Left ventricle myocardium inferior (tissue), 1 donor: ENCODE data around the gene ST8SIA6. TPM values are rescaled to one million over a fixed set of nuclear protein-coding genes. Genes with fewer than 3 reads are reported as not detected.
"Not testable (repeated sequence)": the region's sequence is repeated elsewhere in the genome, so short reads cannot be mapped to it uniquely, and the experiment has no call there.

Experiments
- DNase-seq: peaks from one replicate; pipeline ENCODE4 v3.0.0-alpha.2; 2020
- H3K27ac ChIP-seq: fragments of 200-600 bp; replicated peaks from 2 replicates; pipeline ENCODE4 v1.8.0; 2021
- H3K27me3 ChIP-seq: fragments of 200-600 bp; 2 replicates; pipeline ENCODE4 v1.8.0; 2021; ENCODE audit warnings: low read depth
- H3K36me3 ChIP-seq: fragments of 200-600 bp; 2 replicates; pipeline ENCODE4 v1.8.0; 2021
- H3K4me1 ChIP-seq: fragments of 200-600 bp; 2 replicates; pipeline ENCODE4 v1.8.0; 2021
- H3K4me3 ChIP-seq: fragments of 200-600 bp; 2 replicates; pipeline ENCODE4 v1.8.0; 2021; ENCODE audit warnings: mild to moderate bottlenecking, moderate library complexity
- H3K9me3 ChIP-seq: fragments of 200-600 bp; replicated peaks from 2 replicates; pipeline ENCODE4 v1.8.0; 2021
- intact Hi-C: fragments of 100-400 bp; cut with micrococcal nuclease; formaldehyde crosslinking; loops from one replicate; pipeline ENCODE4 v1.11.0; 2022
- total RNA-seq: library from RNA; stranded (reverse); fragmentation: NEBNext Ultra II Directional; extraction: Animal tissue kit (Norgen Biotek cat#: 25700); gene quantifications from one replicate; pipeline ENCODE4 v1.2.1, GENCODE V29; 2021
- TF ChIP-seq, protein P1 (sequence below): fragments of 200-600 bp; IDR thresholded peaks from 2 replicates; pipeline ENCODE4 v1.8.0; 2021; ENCODE audit warnings: antibody characterized with exemption, mild to moderate bottlenecking, borderline replicate concordance
- donor health status: DM: no; HTN: yes; CAD: no; lungs with severe emphysema.

ST8SIA6 gene
- total RNA-seq, 1 donor from 2014 or later = 10.1 TPM

DNA sequence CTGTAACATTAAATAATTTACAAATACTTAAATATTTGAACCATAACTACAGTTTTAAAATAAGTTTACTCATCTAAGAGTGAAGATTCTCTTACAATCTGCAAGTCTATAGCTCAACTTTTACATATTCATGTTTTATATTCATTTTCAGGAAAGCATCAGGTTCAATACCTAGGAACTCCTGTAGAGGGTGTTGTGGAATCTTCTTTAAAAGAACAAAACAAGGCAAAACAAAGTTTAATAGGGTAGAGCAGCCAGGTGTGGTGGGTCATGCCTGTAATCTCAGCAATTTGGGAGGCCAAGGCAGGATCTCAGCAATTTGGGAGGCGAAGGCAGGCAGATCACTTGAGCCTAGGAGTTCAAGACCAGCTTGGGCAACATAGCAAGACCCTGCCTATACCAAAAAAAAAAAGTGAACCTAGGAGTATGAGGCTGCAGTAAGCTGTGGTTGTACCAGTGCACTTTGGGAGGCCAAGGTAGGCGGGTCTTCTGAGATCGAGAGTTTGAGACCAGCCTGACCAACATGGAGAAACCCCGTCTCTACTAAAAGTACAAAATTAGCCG lies 45.1 kb downstream of the ST8SIA6 start:
- Histone ChIP-seq H3K4me1 (no peaks in the 10 kb centered on the region), H3K4me3 (no peak overlapping the region), H3K27ac (no peak overlapping the region), H3K27me3 (no peaks in the 10 kb centered on the region), H3K9me3 (no peaks in the 10 kb centered on the region), H3K36me3 (no peaks in the 10 kb centered on the region)
- TF ChIP-seq, protein P1, sequence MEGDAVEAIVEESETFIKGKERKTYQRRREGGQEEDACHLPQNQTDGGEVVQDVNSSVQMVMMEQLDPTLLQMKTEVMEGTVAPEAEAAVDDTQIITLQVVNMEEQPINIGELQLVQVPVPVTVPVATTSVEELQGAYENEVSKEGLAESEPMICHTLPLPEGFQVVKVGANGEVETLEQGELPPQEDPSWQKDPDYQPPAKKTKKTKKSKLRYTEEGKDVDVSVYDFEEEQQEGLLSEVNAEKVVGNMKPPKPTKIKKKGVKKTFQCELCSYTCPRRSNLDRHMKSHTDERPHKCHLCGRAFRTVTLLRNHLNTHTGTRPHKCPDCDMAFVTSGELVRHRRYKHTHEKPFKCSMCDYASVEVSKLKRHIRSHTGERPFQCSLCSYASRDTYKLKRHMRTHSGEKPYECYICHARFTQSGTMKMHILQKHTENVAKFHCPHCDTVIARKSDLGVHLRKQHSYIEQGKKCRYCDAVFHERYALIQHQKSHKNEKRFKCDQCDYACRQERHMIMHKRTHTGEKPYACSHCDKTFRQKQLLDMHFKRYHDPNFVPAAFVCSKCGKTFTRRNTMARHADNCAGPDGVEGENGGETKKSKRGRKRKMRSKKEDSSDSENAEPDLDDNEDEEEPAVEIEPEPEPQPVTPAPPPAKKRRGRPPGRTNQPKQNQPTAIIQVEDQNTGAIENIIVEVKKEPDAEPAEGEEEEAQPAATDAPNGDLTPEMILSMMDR = peak; percentile 52
- intact Hi-C loops = no loop called here
- no peak for DNase-seq

- Histone ChIP-seq H3K9me3 (no peaks in the 10 kb centered on the region), H3K4me3 (no peak overlapping the region)
These were observed 47.3 kb downstream of the ST8SIA6 start for GRCh38 chr10:17407047-17407446.

GRCh38 chr10:17406036-17406834 lies 48.2 kb downstream of the ST8SIA6 start:
- TF ChIP-seq, protein P1 = no peak
- intact Hi-C loops = no loop called here
- peaks cover 7% of the 10 kb centered on the region for H3K9me3 ChIP-seq
- no peaks in the 10 kb centered on the region for H3K4me1 ChIP-seq
- H3K36me3 ChIP-seq = no peaks in the 10 kb centered on the region
- no peak overlapping the region for H3K27ac ChIP-seq
- DNase-seq = no peak
- H3K4me3 ChIP-seq = no peak overlapping the region
- H3K27me3 ChIP-seq = no peaks in the 10 kb centered on the region

More at GRCh38 chr10:17407047-17407446, 47.3 kb downstream of the ST8SIA6 start:
- TF ChIP-seq, protein P1 = no peak
- no peaks in the 10 kb centered on the region for H3K27me3 ChIP-seq
- intact Hi-C loops = no loop called here
- DNase-seq = no peak
- H3K27ac ChIP-seq = no peak overlapping the region
- H3K36me3 ChIP-seq = no peaks in the 10 kb centered on the region
- no peaks in the 10 kb centered on the region for H3K4me1 ChIP-seq

DNA sequence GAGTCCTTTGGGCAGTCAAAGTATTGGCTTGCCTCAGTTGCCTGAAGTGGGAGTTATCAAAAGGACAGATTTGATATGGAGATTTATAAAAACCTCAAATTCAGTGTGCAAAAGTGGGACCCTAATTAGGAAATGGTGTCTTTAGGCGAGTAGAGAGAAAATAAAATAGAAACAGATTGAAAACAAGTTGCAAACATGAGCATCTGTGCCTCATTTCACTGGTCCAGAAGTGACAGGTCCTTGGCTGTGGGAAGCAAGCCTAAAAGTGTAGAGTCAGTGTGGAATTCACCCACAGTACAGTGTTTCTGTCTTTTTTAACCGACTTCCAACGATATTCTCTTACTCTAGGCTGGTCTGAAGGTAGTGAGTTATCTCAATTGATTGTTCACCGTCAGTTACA lies 51.2 kb downstream of the ST8SIA6 start:
- no peak for DNase-seq
- intact Hi-C loops = no loop called here
- H3K4me1 ChIP-seq = no peaks in the 10 kb centered on the region
- H3K36me3 ChIP-seq = no peaks in the 10 kb centered on the region
- no peaks in the 10 kb centered on the region for H3K27me3 ChIP-seq
- H3K27ac ChIP-seq = no peak overlapping the region
- TF ChIP-seq, protein P1 = no peak
- no peak overlapping the region for H3K4me3 ChIP-seq
- H3K9me3 ChIP-seq = peaks cover 7% of the 10 kb centered on the region

DNA sequence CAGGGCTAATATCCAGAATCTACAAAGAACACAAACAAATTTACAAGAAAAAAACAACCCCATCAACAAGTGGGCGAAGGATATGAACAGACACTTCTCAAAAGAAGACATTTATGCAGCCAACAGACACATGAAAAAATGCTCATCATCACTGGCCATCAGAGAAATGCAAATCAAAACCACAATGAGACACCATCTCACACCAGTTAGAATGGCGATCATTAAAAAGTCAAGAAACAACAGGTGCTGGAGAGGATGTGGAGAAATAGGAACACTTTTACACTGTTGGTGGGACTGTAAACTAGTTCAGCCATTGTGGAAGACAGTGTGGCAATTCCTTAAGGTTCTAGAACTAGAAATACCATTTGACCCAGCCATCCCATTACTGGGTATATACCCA lies 52.4 kb downstream of the ST8SIA6 start:
- H3K4me1 ChIP-seq, DNase-seq, H3K36me3 ChIP-seq, H3K9me3 ChIP-seq, intact Hi-C loops, H3K4me3 ChIP-seq, H3K27me3 ChIP-seq, H3K27ac ChIP-seq: not testable (repeated sequence)

GRCh38 chr10:17396004-17396403 lies 58.4 kb downstream of the ST8SIA6 start:
- TF ChIP-seq, protein P1 = no peak
- H3K9me3 ChIP-seq = no peaks in the 10 kb centered on the region
- H3K27me3 ChIP-seq = no peaks in the 10 kb centered on the region
- H3K27ac ChIP-seq = no peak overlapping the region
- H3K4me1 ChIP-seq = no peaks in the 10 kb centered on the region
- intact Hi-C loops = no loop called here
- no peak overlapping the region for H3K4me3 ChIP-seq
- no peaks in the 10 kb centered on the region for H3K36me3 ChIP-seq
- DNase-seq = no peak
